CD4-positive, alpha-beta T cell treated with Interferon gamma for 1 hour (primary cell): ENCODE results near the gene KRTAP23-1.

Source experiments
- DNase-seq: peaks from one replicate; pipeline ENCODE4 v3.0.0-alpha.2; 2020

The KRTAP23-1 gene

DNA sequence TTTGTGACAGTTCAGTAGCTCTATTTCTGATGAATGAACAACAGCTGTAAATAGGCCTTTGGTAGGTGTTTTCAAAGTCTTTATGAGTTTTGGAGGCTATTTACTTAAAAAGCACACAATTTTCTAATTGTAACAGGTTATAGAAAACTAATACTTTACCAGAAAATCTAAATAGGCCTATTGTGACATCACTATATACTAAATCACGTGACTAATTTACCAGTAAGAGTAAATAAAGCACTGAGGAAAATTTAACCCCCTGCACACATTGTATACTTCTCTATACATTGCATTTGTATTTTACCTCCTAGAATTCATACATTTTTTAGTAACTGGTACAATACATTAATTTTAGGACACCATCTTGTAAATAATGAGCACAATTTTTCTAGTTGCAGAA lies 43.3 kb downstream of the KRTAP23-1 start:
- no peak for DNase-seq
